ENCODE measurements around the gene NIT2. TPM values are rescaled to one million over a fixed set of nuclear protein-coding genes. Genes with fewer than 3 reads are reported as not detected.

Gene NIT2, protein sequence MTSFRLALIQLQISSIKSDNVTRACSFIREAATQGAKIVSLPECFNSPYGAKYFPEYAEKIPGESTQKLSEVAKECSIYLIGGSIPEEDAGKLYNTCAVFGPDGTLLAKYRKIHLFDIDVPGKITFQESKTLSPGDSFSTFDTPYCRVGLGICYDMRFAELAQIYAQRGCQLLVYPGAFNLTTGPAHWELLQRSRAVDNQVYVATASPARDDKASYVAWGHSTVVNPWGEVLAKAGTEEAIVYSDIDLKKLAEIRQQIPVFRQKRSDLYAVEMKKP
- total RNA-seq (2022; extraction: Qiagen RNA extraction; ENCODE audit: low read depth) = 75.0 to 96.6 TPM (median 87.2 TPM) in 5 replicates

DNA sequence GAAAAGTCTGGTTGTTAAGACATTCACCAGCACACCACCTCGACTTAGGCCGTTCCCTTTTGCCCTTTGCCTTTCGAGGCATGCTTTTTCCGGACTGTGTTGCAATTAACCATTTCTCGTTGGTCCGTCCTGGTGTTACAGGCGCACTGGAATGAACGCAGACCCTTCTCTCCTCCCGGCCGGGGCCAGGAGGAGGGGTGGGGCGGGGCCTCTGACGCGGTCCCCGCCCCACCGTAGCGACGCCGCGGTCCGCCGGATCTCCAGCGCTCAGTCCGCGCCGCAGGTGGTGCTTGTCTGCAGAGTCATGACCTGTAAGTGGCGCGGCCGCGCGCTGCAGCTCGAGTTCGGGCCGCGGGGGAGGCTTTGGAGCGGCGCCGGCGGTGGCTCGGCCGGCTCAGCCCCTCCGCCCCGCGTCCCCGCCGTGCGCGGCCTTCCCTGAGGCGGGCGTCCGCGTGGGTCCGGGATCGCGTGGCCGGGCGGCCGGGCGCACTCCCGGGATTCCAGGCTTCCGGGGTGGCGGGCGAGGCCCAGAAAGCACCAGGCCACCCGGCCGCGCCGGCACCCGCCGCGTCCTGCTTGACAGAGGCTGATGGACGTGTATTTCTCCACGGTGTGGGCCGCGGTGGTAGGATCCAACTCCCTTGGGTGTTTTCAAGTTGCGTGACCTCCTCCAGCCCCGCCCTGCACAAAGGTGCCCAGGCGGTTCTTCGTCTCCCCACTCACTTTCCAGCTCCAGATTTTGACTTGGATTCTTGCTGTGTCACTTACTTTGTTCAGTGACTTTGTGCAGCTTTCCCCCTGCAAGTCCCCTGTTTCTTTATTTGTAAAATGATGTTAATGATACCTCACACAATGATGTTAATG lies at the start of gene NIT2:
TSS of gene NIT2 (plus strand) at position 270 of the 864 bp plus-strand sequence. CDS start at position 305, 35 bp downstream.

DNA sequence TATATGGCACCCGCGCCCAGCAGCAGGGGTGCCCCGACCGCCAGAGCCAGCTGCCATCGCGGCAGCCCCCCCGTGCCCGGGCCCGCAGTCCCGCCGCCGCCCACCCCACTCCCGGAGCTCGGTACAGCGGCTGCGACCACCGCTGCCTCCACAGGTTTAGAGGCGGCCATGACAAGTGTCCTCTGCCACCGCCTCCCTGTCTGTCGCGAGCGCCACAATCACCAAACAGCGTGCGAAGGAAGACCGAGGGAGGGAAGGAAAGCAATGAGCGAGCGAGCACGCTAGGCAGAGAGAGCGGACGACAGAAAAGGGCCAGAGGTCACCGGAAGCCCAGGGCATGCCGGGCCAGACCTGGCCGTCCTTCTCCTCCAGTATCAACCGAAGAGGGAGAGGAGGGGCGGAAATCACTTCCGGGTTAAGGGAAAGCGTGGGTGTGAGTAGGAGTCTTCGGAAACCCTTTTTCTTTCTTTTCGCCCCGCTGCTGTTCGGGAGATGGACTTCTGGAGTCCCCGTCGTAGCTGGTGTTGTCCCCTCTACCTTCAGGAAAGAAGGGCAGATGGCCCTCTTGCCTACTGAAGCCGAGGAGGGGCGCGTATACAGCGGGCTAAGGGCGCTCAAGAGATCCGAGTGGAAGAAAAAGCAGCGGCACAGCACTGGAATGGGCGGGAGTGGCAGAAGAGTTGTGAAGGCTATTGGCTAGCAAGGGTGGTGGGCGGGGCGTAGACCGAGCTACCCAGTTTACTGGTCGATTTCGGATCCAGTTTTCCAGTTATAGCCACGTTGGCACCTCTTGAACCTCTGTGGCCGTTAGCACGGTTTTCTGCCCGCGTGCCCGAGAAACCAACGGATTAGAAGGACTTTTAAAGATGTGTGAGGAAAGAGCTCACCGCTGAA lies 66.5 kb downstream of the NIT2 start, which contains the start of the genes LNP1 and TOMM70:
TSS of gene LNP1 (plus strand) at position 760 of the 894 bp plus-strand sequence. CDS start 28,191 bp downstream, outside the sequence.
TSS of gene TOMM70 (minus strand) at position 310 of the 894 bp plus-strand sequence. CDS start at position 170, 140 bp downstream.

Other genes starting within 250 kb of the NIT2 start
- 0.05 to 0.08 TPM (median 0.07 TPM) in 4 of 5 replicates, not detected in the other for gene FILIP1L, start 220.3 kb upstream of the NIT2 start, total RNA-seq (2022; extraction: Qiagen RNA extraction; ENCODE audit: low read depth)
- 12.0 to 17.4 TPM (median 14.0 TPM) in 5 replicates for gene TBC1D23, start 73.8 kb upstream of the NIT2 start, total RNA-seq (2022; extraction: Qiagen RNA extraction; ENCODE audit: low read depth)
- gene TOMM70, start 66.3 kb downstream of the NIT2 start, total RNA-seq (2022; extraction: Qiagen RNA extraction; ENCODE audit: low read depth) = 51.0 to 60.1 TPM (median 55.2 TPM) in 5 replicates
- gene LNP1, start 66.8 kb downstream of the NIT2 start, total RNA-seq (2022; extraction: Qiagen RNA extraction; ENCODE audit: low read depth) = 0.78 to 1.1 TPM (median 0.82 TPM) in 5 replicates
- gene TMEM45A, start 157.9 kb downstream of the NIT2 start, total RNA-seq (2022; extraction: Qiagen RNA extraction; ENCODE audit: low read depth) = 2.4 to 3.0 TPM (median 2.7 TPM) in 5 replicates

Measured in A549 treated with DMSO at 1 μM for 4 hours (cell line).